Stomach smooth muscle (tissue), 2 donors: Measurements from ENCODE around the gene SP5.

Experiments used
- H3K27ac ChIP-seq: one replicate; pipeline ENCODE4 v1.7.0; 2013; ENCODE audit warnings: mild to moderate bottlenecking, low read length, inconsistent platforms
- H3K27me3 ChIP-seq, 2 donors: one replicate each; pipeline ENCODE4 v1.7.0; 2013; ENCODE audit warnings: low read length in 2 of 2; ENCODE audit not compliant: insufficient read depth in 2 of 2, control insufficient read depth in 1 of 2
- H3K36me3 ChIP-seq, 2 donors: one replicate each; pipeline ENCODE4 v1.7.0; 2013; ENCODE audit warnings: low read length in 2 of 2; ENCODE audit not compliant: control insufficient read depth in 2 of 2, insufficient read depth in 2 of 2
- H3K4me1 ChIP-seq: one replicate; pipeline ENCODE4 v1.7.0; 2013; ENCODE audit warnings: low read length; ENCODE audit not compliant: control insufficient read depth, insufficient read depth
- H3K4me3 ChIP-seq, 2 donors: one replicate each; pipeline ENCODE4 v1.7.0; 2013; ENCODE audit warnings: low read length in 2 of 2
- H3K9ac ChIP-seq, 2 donors: one replicate each; pipeline ENCODE4 v1.7.0; 2013; ENCODE audit warnings: low read length in 2 of 2, mild to moderate bottlenecking in 1 of 2
- H3K9me3 ChIP-seq, 2 donors: one replicate each; pipeline ENCODE4 v1.7.0; 2013; ENCODE audit warnings: low read length in 2 of 2; ENCODE audit not compliant: control insufficient read depth in 2 of 2
- donor health status: healthy.
- donor health status: Pancreatic carcinoma.

Gene SP5

GRCh38 chr2:170711196-170711773 lies 3.9 kb upstream of the SP5 start:
- no peaks in the 10 kb centered on the region for H3K9me3 ChIP-seq
- H3K4me1 ChIP-seq, result peaks cover 25% of the 10 kb centered on the region
- peaks cover 35 to 52% of the 10 kb centered on the region in 2 donors for H3K27me3 ChIP-seq
- no peaks in the 10 kb centered on the region for H3K36me3 ChIP-seq
- H3K4me3 ChIP-seq, result no peak overlapping the region
- H3K27ac ChIP-seq, result no peak overlapping the region
- H3K9ac ChIP-seq, result no peak overlapping the region

DNA sequence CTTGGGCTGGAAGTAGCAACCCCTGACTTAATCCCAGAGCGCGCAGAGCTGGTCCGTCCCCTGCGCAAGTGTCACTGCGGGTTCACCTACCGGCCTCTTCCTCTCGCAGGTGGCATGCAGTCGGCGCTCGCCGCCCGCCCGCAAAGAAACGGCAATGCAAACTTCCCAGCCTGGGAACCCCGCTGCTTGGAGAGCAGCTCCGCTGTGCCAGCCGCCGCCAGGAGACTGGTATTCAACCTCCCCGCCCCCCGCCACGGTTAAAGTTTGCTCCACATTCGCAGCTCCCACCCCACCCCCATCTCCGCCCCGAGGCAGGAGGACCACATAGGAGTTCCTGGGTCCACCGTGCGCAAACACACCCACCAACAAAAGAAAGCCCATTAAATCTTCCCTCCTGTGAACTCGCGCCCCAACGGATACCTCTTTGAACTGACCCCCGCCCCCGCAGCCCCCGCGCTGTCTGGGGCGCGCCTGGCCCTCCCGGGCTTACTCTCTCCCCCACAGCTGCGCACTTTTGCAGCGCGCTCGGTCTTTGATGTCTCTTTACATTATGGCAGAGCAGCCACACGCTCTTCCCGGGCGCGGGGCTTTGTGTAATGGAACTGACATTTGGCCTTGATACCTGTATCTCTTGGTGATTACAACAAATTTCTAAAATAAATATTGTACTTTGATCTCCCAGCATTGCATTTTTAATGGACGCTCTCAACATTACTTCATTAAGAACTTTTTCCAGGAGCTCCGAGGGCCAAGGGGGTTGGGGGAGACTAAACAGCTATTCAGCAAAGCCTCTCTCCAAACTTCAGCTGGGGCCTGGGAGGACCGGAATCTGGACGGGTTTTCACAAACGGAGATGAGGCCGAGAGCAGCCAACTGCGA lies 3.1 kb upstream of the SP5 start:
- Histone ChIP-seq H3K4me1 (peaks cover 30% of the 10 kb centered on the region), H3K27ac (no peak overlapping the region), H3K27me3 (peaks cover 34 to 60% of the 10 kb centered on the region in 2 donors), H3K4me3 (no peak overlapping the region), H3K9me3 (no peaks in the 10 kb centered on the region), H3K36me3 (no peaks in the 10 kb centered on the region), H3K9ac (no peak overlapping the region)

- H3K9me3 ChIP-seq, result no peaks in the 10 kb centered on the region
- H3K9ac ChIP-seq, result no peak overlapping the region
- H3K27ac ChIP-seq, result no peak overlapping the region
- H3K27me3 ChIP-seq, result peaks cover 43 to 67% of the 10 kb centered on the region in 2 donors
- peak overlapping the region in 1 of 2 donors; percentile 74 for H3K4me3 ChIP-seq
- peaks cover 34% of the 10 kb centered on the region for H3K4me1 ChIP-seq
- H3K36me3 ChIP-seq, result no peaks in the 10 kb centered on the region
Measured at GRCh38 chr2:170712653-170713542, 2.2 kb upstream of the SP5 start.

DNA sequence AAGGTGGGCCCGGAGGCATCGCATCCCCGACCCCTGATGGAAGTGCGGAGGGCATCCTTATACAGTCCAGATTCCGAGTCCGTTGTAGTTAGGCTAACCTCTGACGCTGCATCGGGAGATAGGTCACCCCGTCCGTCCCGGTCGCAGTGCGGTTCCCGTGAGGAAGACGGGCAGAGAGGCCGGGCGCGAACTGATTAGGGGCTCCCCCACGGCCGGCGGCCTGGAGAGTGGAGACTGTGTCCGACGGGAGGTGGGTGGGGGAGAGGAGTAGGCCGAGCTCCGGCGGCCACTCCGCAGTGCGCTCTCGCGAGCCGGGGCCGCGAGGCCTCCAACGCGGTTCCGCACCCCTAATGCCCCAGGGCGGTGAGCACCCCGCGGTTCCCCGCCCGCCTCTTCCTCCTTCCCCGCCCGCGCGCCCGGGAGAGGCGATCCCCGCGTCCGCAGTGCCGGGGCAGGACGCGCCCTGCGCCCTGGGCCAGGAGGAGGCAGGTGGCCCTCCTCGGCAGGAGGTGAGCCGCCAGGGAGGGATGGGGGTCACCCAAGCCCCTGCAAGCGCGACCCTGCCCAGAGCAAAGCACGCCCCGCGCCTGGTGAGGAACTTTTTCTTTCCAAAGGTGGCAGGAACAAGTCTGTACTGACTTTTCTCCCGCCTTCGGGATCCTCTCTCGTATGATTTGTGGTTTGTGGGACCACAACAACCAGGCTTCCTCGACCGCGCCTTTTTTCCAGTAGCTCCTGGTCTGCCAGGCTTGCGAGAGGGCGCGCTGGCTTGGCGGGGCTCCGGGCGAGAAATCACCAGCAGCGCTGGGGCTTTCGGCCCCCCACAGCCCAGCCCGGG lies 1.4 kb upstream of the SP5 start:
- Histone ChIP-seq H3K9ac (no peak overlapping the region), H3K27me3 (peaks cover 47 to 76% of the 10 kb centered on the region in 2 donors), H3K9me3 (no peaks in the 10 kb centered on the region), H3K36me3 (no peaks in the 10 kb centered on the region), H3K4me3 (peak overlapping the region; percentile 46 to 74), H3K27ac (no peak overlapping the region), H3K4me1 (peaks cover 34% of the 10 kb centered on the region)

DNA sequence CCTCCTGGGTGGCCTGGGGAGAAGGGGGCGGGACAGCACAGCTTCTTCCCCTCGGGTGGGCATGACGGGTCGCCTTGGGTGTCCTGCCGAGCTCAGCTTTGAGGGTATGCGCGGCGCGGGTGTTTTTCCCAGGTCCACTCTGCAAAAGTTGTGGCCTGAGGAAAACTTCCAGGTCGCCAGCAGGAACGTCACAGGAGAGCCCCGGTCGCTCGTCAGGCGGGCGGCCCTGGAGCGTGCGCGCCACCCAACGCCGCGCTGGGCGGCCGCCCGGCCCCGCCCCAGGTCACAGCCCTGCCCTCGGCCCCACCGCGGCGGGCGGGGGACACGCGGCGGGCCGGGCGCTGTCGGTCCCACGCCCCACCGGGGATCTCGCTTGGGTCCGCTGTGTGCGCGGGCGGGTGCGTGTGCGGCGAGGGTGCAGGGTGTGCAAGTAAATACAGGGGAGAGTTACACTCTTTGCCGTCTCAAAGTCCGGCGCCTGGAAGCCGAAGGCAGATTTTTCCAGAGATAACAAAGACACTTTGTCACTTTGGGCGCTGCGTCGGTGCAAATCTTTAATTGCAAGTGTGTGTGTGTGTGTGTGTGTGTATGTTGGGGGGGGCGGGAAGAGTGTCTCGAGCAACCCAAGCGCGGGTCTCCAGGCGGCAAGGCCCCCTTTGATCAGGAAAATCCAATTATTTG lies 616 bp upstream of the SP5 start:
- Histone ChIP-seq H3K4me1 (peaks cover 34% of the 10 kb centered on the region), H3K36me3 (no peaks in the 10 kb centered on the region), H3K9ac (peak overlapping the region in 1 of 2 donors; percentile 48), H3K27me3 (peaks cover 49 to 84% of the 10 kb centered on the region in 2 donors), H3K4me3 (peak overlapping the region; percentile 72 to 74), H3K27ac (no peak overlapping the region), H3K9me3 (no peaks in the 10 kb centered on the region)

- H3K27ac ChIP-seq, result no peak overlapping the region
- no peak overlapping the region for H3K9ac ChIP-seq
- H3K36me3 ChIP-seq, result no peaks in the 10 kb centered on the region
- peaks cover 40 to 77% of the 10 kb centered on the region in 2 donors for H3K27me3 ChIP-seq
- peaks cover 34% of the 10 kb centered on the region for H3K4me1 ChIP-seq
- no peaks in the 10 kb centered on the region for H3K9me3 ChIP-seq
- peak overlapping the region; percentile 72 to 74 for H3K4me3 ChIP-seq
Measured at GRCh38 chr2:170715932-170716777, 1.0 kb downstream of the SP5 start.

GRCh38 chr2:170716851-170717598 lies 1.9 kb downstream of the SP5 start:
- no peaks in the 10 kb centered on the region for H3K36me3 ChIP-seq
- peaks cover 39 to 77% of the 10 kb centered on the region in 2 donors for H3K27me3 ChIP-seq
- peaks cover 34% of the 10 kb centered on the region for H3K4me1 ChIP-seq
- no peaks in the 10 kb centered on the region for H3K9me3 ChIP-seq
- H3K27ac ChIP-seq, result no peak overlapping the region
- H3K4me3 ChIP-seq, result peak overlapping the region; percentile 25 to 54
- no peak overlapping the region for H3K9ac ChIP-seq

- Histone ChIP-seq H3K36me3 (no peaks in the 10 kb centered on the region), H3K9me3 (no peaks in the 10 kb centered on the region), H3K27ac (no peak overlapping the region), H3K4me3 (peak overlapping the region in 1 of 2 donors; percentile 54), H3K9ac (no peak overlapping the region), H3K27me3 (peaks cover 37 to 71% of the 10 kb centered on the region in 2 donors), H3K4me1 (peaks cover 34% of the 10 kb centered on the region)
Measured at GRCh38 chr2:170717599-170717963, 2.4 kb downstream of the SP5 start.
